NT2/D1 (cell line): ENCODE measurements around the gene TBC1D10B.

Experiments
- YY1 ChIP-seq: IDR thresholded peaks from 2 replicates; pipeline ENCODE4 v1.6.1; 2011; ENCODE audit not compliant: insufficient read length, insufficient read depth
- ZNF274 ChIP-seq: IDR thresholded peaks from 2 replicates; pipeline ENCODE4 v1.6.1; 2011; ENCODE audit warnings: mild to moderate bottlenecking, low read depth, low read length

- TF ChIP-seq ZNF274 (no peak), YY1 (no peak)
Observed at GRCh38 chr16:30372038-30372712, 1.9 kb upstream of the TBC1D10B start.
